ENCODE measurements around the gene GNB1L.
"Not testable (repeated sequence)": the region's sequence is repeated elsewhere in the genome, so short reads cannot be mapped to it uniquely, and the experiment has no call there.

Gene GNB1L

GRCh38 chr22:19842393-19843106 is 12.1 kb downstream of the GNB1L start:
- DNase-seq = no peak

GRCh38 chr22:19841641-19842392 is 12.9 kb downstream of the GNB1L start:
- DNase-seq = no peak

GRCh38 chr22:19840955-19841640 is 13.6 kb downstream of the GNB1L start:
- no peak for DNase-seq

GRCh38 chr22:19840059-19840458 is 14.6 kb downstream of the GNB1L start:
- no peak for DNase-seq

- DNase-seq = no peak
Observed at GRCh38 chr22:19837915-19838314, 16.8 kb downstream of the GNB1L start.

GRCh38 chr22:19836512-19836911 is 18.2 kb downstream of the GNB1L start:
- no peak for DNase-seq

GRCh38 chr22:19834599-19834998 is 20.1 kb downstream of the GNB1L start:
- DNase-seq = no peak

GRCh38 chr22:19833327-19833726 is 21.3 kb downstream of the GNB1L start:
- DNase-seq = not testable (repeated sequence)

GRCh38 chr22:19832476-19833108 is 22.1 kb downstream of the GNB1L start:
- no peak for DNase-seq

- DNase-seq = not testable (repeated sequence)
Observed at GRCh38 chr22:19831979-19832378, 22.7 kb downstream of the GNB1L start.

GRCh38 chr22:19831016-19831415 is 23.7 kb downstream of the GNB1L start:
- DNase-seq = no peak

- DNase-seq = no peak
Observed at GRCh38 chr22:19828035-19828401, 26.7 kb downstream of the GNB1L start.

- no peak for DNase-seq
Observed at GRCh38 chr22:19827341-19828034, 27.2 kb downstream of the GNB1L start.

- no peak for DNase-seq
Observed at GRCh38 chr22:19826619-19826950, 28.1 kb downstream of the GNB1L start.

- no peak for DNase-seq
Observed at GRCh38 chr22:19825904-19826618, 28.6 kb downstream of the GNB1L start.

- DNase-seq = peak; percentile 24
Observed at GRCh38 chr22:19824926-19825339, 29.7 kb downstream of the GNB1L start.

- DNase-seq = no peak
Observed at GRCh38 chr22:19824212-19824925, 30.3 kb downstream of the GNB1L start.

GRCh38 chr22:19823902-19824211 is 30.8 kb downstream of the GNB1L start:
- no peak for DNase-seq

- peak; percentile 18 for DNase-seq
Observed at GRCh38 chr22:19823191-19823901, 31.3 kb downstream of the GNB1L start.

GRCh38 chr22:19822301-19823117 is 32.2 kb downstream of the GNB1L start:
- peak; percentile 19 for DNase-seq
